ENCODE measurements around the gene LORICRIN.
A peak's percentile ranks its signal among the peaks of the same experiment; 100 is the strongest.
"Not testable (repeated sequence)": the region's sequence is repeated elsewhere in the genome, so short reads cannot be mapped to it uniquely, and the experiment has no call there.

Gene LORICRIN

DNA sequence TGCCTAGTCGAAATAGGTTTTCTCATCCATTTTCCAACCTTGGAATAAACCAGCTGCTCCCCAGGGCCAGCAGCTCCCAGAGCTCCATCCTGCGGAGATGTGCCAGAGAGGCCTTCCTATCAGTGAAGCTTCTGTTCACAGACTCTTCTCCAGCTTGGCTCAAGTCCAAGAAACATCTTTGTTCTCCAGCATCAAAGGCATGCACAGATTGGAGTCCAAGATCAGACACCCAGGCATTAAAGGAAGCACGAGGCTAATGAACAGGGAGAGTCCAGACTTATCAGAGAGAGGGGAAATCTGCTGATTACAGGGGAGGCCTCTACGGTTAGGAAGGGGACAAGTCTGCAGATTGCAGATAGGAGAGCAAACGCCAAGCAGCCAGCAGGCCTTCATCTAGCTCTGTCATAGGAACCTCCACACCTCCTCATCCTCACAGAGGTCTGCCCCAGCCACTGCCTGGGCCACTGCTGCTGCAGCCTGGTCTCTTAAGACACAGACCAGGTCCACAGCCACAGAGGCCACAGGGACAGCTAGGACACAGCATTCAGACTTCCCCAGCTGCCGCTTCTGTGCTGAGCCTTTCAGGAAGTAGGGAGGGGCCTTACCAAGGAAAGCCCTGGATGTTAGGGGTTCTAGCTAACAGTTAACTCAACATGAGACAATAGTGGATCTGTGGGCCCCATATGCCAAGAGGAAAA is 38.7 kb upstream of the LORICRIN start:
- Histone ChIP-seq H3K4me3 (ENCODE audit: low read depth, low read length, poor library complexity, severe bottlenecking) (no peak overlapping the region), H4K20me1 (ENCODE audit: insufficient read depth, low read length) (no peaks in the 10 kb centered on the region), H3F3A (ENCODE audit: insufficient read depth, low read length) (no peaks in the 10 kb centered on the region), H3K4me2 (ENCODE audit: low read length) (no peak overlapping the region), H3K9me2 (ENCODE audit: low read depth, low read length) (no peaks in the 10 kb centered on the region), H3K79me2 (ENCODE audit: insufficient read depth, low read length) (no peaks in the 10 kb centered on the region), H3K27me3 (ENCODE audit: insufficient read depth, low read length) (no peaks in the 10 kb centered on the region), H3K9ac (ENCODE audit: low read length) (no peak overlapping the region), H3K4me1 (ENCODE audit: insufficient read depth, low read length, severe bottlenecking) (no peaks in the 10 kb centered on the region), H3K36me3 (ENCODE audit: insufficient read depth, low read length) (no peaks in the 10 kb centered on the region), H2AFZ (ENCODE audit: low read length) (no peak overlapping the region), H3K9me3 (ENCODE audit: low read length) (no peaks in the 10 kb centered on the region), H3K27ac (ENCODE audit: low read depth, low read length, poor library complexity, severe bottlenecking) (no peak overlapping the region)
- no peak for TF ChIP-seq EZH2 (IDR thresholded peaks at IDR 0.05; ENCODE audit: borderline replicate concordance, low read length)
- TF ChIP-seq, protein P1, sequence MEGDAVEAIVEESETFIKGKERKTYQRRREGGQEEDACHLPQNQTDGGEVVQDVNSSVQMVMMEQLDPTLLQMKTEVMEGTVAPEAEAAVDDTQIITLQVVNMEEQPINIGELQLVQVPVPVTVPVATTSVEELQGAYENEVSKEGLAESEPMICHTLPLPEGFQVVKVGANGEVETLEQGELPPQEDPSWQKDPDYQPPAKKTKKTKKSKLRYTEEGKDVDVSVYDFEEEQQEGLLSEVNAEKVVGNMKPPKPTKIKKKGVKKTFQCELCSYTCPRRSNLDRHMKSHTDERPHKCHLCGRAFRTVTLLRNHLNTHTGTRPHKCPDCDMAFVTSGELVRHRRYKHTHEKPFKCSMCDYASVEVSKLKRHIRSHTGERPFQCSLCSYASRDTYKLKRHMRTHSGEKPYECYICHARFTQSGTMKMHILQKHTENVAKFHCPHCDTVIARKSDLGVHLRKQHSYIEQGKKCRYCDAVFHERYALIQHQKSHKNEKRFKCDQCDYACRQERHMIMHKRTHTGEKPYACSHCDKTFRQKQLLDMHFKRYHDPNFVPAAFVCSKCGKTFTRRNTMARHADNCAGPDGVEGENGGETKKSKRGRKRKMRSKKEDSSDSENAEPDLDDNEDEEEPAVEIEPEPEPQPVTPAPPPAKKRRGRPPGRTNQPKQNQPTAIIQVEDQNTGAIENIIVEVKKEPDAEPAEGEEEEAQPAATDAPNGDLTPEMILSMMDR (IDR thresholded peaks at IDR 0.05; ENCODE audit: low read length) = no peak

DNA sequence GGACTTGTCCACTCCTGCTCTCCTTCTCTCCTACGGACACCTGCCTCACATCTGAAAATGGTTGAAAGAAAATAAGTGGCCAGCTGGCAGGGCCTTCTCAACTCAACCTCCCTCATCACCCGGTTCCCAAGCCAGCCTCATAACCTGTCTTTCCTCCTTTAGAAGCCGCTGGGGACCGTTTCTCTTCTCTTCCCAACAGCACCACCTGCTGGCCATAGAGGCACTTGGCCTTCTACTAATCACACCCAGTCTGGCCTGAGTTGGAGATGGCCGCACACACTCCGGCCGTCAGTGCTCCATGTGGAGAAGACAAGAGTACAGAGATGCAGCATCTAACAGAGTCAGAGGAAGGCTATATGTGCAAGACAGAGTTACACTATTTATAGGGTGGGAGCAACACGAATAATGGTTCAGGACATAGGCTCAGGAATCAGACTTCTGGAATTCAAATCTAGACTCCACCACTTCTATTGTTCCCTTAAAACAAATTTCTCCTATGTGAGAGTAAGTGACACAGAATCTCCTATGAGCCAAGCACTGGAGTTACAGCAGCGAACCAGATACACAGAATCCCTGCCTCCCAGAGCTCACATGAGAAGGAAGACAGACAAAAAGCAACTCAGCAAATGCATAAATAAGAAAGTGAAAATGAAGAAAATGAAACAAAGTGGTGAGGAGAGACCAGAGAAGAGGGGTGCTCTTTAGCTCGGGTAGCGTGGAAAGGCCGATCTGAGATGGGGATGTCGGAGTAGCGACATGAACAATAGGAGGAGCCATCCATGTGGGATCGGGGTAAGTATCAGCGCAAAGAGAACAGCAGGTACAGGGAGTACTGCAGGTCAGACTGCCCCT is 36.2 kb upstream of the LORICRIN start:
- not testable (repeated sequence) for H2AFZ ChIP-seq (ENCODE audit: low read length); H3K27ac ChIP-seq (ENCODE audit: low read depth, low read length, poor library complexity, severe bottlenecking); H3K4me2 ChIP-seq (ENCODE audit: low read length); H3K27me3 ChIP-seq (ENCODE audit: insufficient read depth, low read length); H3K9ac ChIP-seq (ENCODE audit: low read length); H4K20me1 ChIP-seq (ENCODE audit: insufficient read depth, low read length); H3K36me3 ChIP-seq (ENCODE audit: insufficient read depth, low read length); H3K4me3 ChIP-seq (ENCODE audit: low read depth, low read length, poor library complexity, severe bottlenecking); H3K9me2 ChIP-seq (ENCODE audit: low read depth, low read length); H3F3A ChIP-seq (ENCODE audit: insufficient read depth, low read length); H3K9me3 ChIP-seq (ENCODE audit: low read length); H3K4me1 ChIP-seq (ENCODE audit: insufficient read depth, low read length, severe bottlenecking); H3K79me2 ChIP-seq (ENCODE audit: insufficient read depth, low read length)
- TF ChIP-seq, protein P1 (IDR thresholded peaks at IDR 0.05; ENCODE audit: low read length) = peak; percentile 62

DNA sequence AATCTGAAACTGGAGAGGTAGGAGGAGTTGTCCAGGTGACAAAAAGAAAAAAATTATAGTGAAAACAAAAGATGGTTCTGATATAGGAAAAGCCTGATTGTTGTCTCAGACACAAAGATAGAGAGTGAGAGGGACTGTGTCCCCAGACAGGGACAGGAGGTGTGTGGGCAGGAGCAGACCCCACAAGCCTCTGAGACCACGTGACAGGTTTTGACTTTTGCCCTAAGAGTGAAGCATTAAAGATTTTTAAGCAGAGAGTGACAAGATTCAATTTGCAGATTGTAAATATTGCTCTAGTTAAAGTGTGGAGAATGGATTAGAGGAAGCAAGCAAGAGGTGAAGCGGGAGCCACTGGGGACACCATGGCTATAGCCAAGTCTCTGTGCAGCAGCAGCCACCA is 31.7 kb upstream of the LORICRIN start:
- TF ChIP-seq EZH2 (IDR thresholded peaks at IDR 0.05; ENCODE audit: borderline replicate concordance, low read length) = no peak
- Histone ChIP-seq H3K4me3 (ENCODE audit: low read depth, low read length, poor library complexity, severe bottlenecking) (no peak overlapping the region), H3K4me1 (ENCODE audit: insufficient read depth, low read length, severe bottlenecking) (no peaks in the 10 kb centered on the region), H3K36me3 (ENCODE audit: insufficient read depth, low read length) (no peaks in the 10 kb centered on the region), H3K27me3 (ENCODE audit: insufficient read depth, low read length) (no peaks in the 10 kb centered on the region), H2AFZ (ENCODE audit: low read length) (no peak overlapping the region), H3K27ac (ENCODE audit: low read depth, low read length, poor library complexity, severe bottlenecking) (no peak overlapping the region), H3F3A (ENCODE audit: insufficient read depth, low read length) (no peaks in the 10 kb centered on the region), H4K20me1 (ENCODE audit: insufficient read depth, low read length) (no peaks in the 10 kb centered on the region), H3K79me2 (ENCODE audit: insufficient read depth, low read length) (no peaks in the 10 kb centered on the region), H3K4me2 (ENCODE audit: low read length) (no peak overlapping the region), H3K9ac (ENCODE audit: low read length) (no peak overlapping the region), H3K9me2 (ENCODE audit: low read depth, low read length) (no peaks in the 10 kb centered on the region), H3K9me3 (ENCODE audit: low read length) (no peaks in the 10 kb centered on the region)

Data from OCI-LY1 (cell line).